Measurements from ENCODE around the gene SRL. TPM values are rescaled to one million over a fixed set of nuclear protein-coding genes. Genes with fewer than 3 reads are reported as not detected.

Gene SRL
- total RNA-seq, 4 donors from 2014 or later = 0.16 to 1.4 (median 0.52) TPM

DNA sequence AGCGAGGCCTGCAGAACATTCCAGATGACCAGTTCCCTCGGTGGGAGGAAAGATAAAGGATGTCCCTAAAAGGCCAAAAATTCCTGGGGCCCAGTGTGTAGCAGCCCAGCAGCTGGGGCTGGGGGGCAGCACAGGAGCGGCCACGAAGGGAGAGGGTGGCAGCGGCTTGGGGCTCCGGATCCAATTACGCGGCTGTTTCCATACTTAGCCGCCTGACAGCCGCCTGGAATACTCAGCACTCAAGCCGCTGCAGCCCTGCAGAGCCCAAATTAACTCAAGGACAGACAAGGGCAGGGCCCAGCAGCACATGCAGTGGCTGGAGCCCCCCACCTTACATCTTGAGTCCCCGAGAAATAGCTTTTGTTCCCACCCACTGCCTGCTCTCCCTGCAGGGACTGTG, 1.3 kb downstream of the SRL start:
- 86% methylated on average over 4 of the region's 12 CpGs for WGBS
- no peak for DNase-seq (ENCODE audit: low spot score in 2 of 2)
- H3K9me3 ChIP-seq = no peaks in the 10 kb centered on the region
- no peaks in the 10 kb centered on the region for H3K36me3 ChIP-seq
- TF ChIP-seq POLR2AphosphoS5 (IDR thresholded peaks at IDR 0.05) (no peak), EP300 (IDR thresholded peaks at IDR 0.05) (no peak)
- TF ChIP-seq, protein P1, sequence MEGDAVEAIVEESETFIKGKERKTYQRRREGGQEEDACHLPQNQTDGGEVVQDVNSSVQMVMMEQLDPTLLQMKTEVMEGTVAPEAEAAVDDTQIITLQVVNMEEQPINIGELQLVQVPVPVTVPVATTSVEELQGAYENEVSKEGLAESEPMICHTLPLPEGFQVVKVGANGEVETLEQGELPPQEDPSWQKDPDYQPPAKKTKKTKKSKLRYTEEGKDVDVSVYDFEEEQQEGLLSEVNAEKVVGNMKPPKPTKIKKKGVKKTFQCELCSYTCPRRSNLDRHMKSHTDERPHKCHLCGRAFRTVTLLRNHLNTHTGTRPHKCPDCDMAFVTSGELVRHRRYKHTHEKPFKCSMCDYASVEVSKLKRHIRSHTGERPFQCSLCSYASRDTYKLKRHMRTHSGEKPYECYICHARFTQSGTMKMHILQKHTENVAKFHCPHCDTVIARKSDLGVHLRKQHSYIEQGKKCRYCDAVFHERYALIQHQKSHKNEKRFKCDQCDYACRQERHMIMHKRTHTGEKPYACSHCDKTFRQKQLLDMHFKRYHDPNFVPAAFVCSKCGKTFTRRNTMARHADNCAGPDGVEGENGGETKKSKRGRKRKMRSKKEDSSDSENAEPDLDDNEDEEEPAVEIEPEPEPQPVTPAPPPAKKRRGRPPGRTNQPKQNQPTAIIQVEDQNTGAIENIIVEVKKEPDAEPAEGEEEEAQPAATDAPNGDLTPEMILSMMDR (IDR thresholded peaks at IDR 0.05) = no peak
- H3K27me3 ChIP-seq = no peaks in the 10 kb centered on the region
- no peak overlapping the region for H3K4me3 ChIP-seq
- no peaks in the 10 kb centered on the region for H3K4me1 ChIP-seq
- no peak overlapping the region for H3K27ac ChIP-seq

DNA sequence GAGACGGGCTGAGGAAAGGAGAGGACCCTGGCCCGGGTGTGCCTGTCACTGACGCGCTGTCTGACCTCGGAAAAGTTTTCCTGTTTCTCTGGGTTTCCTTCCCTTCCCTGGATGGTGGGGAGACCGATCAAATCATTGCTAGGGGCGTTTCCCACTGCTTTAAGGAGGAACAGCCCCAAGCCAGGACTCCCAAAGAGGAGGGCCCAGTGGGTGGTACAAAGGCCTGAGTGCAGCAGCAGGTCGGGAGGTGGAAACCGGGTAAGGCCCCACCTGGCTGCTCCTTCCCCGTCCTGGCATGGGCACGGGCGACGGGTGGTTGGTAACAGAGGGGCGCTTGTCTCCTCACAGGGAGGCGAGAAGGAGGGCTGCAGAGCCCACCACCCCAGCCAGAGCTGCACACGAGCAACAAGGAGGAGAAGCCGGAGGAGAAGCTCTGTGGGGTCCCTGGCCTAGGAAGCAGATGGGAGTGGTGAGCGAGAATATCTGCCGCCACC, 2.2 kb downstream of the SRL start:
- Histone ChIP-seq H3K27me3 (no peaks in the 10 kb centered on the region), H3K9me3 (no peaks in the 10 kb centered on the region), H3K36me3 (no peaks in the 10 kb centered on the region), H3K4me3 (peak overlapping the region; percentile 25), H3K4me1 (no peaks in the 10 kb centered on the region), H3K27ac (no peak overlapping the region)
- WGBS = 76% methylated on average over 19 of the region's 19 CpGs
- no peak for DNase-seq (ENCODE audit: low spot score in 2 of 2)
- TF ChIP-seq, protein P1 (IDR thresholded peaks at IDR 0.05) = no peak
- TF ChIP-seq POLR2A (IDR thresholded peaks at IDR 0.05) = no peak
- no peak for TF ChIP-seq POLR2AphosphoS5 (IDR thresholded peaks at IDR 0.05)
- no peak for TF ChIP-seq EP300 (IDR thresholded peaks at IDR 0.05)

DNA sequence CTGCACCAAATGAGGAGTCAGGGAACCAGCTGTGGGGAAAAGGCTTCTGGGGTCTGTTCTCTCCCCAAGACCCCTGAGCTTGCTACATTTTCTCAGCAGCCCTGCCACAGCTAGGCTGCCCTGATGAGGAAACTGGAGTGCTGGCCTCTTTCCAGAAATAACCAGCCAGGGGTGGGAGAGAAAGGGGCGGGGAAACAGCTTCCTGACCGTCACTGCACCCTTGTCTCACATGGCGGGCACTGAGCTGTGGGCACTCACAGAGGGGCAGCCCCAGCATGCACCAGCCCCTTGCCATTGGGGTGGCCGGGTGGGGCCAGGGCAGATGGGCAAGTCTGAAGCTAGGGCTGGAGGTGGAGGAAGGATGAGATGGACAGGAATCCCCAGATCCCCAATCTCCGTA, 2.9 kb downstream of the SRL start:
- Histone ChIP-seq H3K9me3 (no peaks in the 10 kb centered on the region), H3K27me3 (no peaks in the 10 kb centered on the region), H3K4me3 (peak overlapping the region; percentile 25), H3K27ac (no peak overlapping the region), H3K4me1 (no peaks in the 10 kb centered on the region), H3K36me3 (no peaks in the 10 kb centered on the region)
- 56% methylated on average over 5 of the region's 5 CpGs for WGBS
- TF ChIP-seq EP300 (IDR thresholded peaks at IDR 0.05) (no peak), POLR2A (IDR thresholded peaks at IDR 0.05) (no peak), POLR2AphosphoS5 (IDR thresholded peaks at IDR 0.05) (no peak)
- TF ChIP-seq, protein P1 (IDR thresholded peaks at IDR 0.05) = no peak
- DNase-seq (ENCODE audit: low spot score in 2 of 2) = no peak

DNA sequence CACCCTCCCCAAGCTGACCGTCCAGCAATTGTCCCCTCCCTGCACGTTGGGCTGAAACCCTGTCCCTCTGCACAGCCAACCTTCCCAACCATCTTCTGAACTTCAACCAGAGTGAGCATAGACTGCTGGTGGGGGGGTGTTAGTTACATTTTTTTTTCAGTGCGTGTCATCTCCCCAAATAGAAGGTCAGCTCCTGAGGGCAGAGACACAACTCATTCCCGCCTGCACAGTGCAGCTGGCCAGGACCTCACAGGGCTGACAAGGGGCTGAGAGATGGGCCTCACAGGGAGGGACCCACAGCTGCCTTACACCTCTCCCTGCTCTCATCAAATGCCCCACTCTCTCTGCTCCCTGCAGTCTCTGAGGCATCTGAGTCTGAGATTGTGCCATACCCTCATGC, 8.4 kb downstream of the SRL start:
- TF ChIP-seq, protein P1 (IDR thresholded peaks at IDR 0.05) = no peak
- no peak for TF ChIP-seq EP300 (IDR thresholded peaks at IDR 0.05)
- 43% methylated on average over 4 of the region's 4 CpGs for WGBS
- Histone ChIP-seq H3K36me3 (no peaks in the 10 kb centered on the region), H3K9me3 (no peaks in the 10 kb centered on the region), H3K27me3 (no peaks in the 10 kb centered on the region), H3K4me3 (no peak overlapping the region), H3K27ac (no peak overlapping the region), H3K4me1 (peaks cover 10% of the 10 kb centered on the region)
- no peak for DNase-seq (ENCODE audit: low spot score in 2 of 2)

DNA sequence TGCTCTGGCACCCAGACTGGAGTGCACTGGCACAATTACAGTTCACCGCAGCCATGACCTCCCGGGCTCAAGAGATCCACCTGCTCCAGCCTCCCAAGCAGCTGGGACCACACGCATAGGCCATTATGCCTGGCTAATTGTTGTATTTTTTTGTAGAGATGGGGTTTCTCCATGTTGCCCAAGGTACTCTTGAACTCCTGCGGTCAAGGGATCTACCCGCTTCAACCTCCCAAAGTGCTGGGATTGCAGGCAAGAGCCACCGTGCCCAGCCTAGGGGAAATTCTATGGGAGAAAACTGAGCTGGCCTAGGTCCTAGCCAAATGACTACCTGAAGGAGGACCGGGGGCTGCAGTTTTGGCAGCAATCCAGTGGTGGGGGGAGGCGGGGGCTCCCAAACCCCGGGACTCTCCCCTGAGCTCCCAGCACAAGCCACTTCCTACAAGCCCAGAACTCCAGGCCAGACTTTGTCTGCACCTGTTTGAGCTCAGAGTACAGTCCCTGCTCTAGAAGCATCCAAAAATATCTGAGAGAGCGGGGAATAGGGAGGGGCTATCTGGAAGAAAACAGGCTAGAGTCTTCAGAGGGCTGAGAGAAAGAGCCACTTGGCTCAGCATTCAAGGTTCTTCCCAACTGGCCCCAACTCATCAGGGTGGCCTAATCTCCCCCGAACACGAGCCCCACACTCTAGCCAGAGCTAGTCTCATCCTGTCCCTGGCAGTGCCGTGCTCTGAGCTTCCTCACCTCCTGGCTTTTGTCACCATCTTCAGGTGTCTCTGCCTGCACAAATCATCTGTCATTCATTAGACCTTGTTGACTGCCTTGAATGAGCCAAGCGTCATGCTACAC, 9.1 kb downstream of the SRL start:
- peaks cover 10% of the 10 kb centered on the region for H3K4me1 ChIP-seq
- H3K27ac ChIP-seq = no peak overlapping the region
- WGBS = 61% methylated on average over 14 of the region's 14 CpGs
- no peaks in the 10 kb centered on the region for H3K9me3 ChIP-seq
- DNase-seq (ENCODE audit: low spot score in 2 of 2) = no peak
- no peaks in the 10 kb centered on the region for H3K36me3 ChIP-seq
- H3K4me3 ChIP-seq = no peak overlapping the region
- H3K27me3 ChIP-seq = no peaks in the 10 kb centered on the region
- TF ChIP-seq POLR2A (IDR thresholded peaks at IDR 0.05) (no peak), POLR2AphosphoS5 (IDR thresholded peaks at IDR 0.05) (no peak), EP300 (IDR thresholded peaks at IDR 0.05) (no peak)
- TF ChIP-seq, protein P1 (IDR thresholded peaks at IDR 0.05) = no peak

All from suprapubic skin (tissue), 4 donors.